Measurements from ENCODE around the gene KLF13. TPM values are rescaled to one million over a fixed set of nuclear protein-coding genes. Genes with fewer than 3 reads are reported as not detected.

Gene KLF13
- total RNA-seq, 1 donor from 2014 or later: 62.3 TPM

GRCh38 chr15:31373096-31373865 is 46.6 kb downstream of the KLF13 start:
- intact Hi-C loops (cut with micrococcal nuclease): no loop called here
- peak; percentile 15 for DNase-seq
- Histone ChIP-seq H3K27me3 (ENCODE audit: low read depth) (no peaks in the 10 kb centered on the region), H3K4me3 (peak overlapping the region; percentile 29), H3K27ac (replicated peaks) (peak overlapping the region; percentile 100), H3K4me1 (peaks cover 100% of the 10 kb centered on the region), H3K36me3 (peaks cover 31% of the 10 kb centered on the region), H3K9me3 (replicated peaks) (no peaks in the 10 kb centered on the region)
- TF ChIP-seq CTCF (IDR thresholded peaks at IDR 0.05; ENCODE audit: borderline replicate concordance): no peak

GRCh38 chr15:31373970-31374369 is 47.3 kb downstream of the KLF13 start:
- peak overlapping the region; percentile 100 for H3K27ac ChIP-seq (replicated peaks)
- TF ChIP-seq CTCF (IDR thresholded peaks at IDR 0.05; ENCODE audit: borderline replicate concordance): no peak
- intact Hi-C loops (cut with micrococcal nuclease): no loop called here
- no peaks in the 10 kb centered on the region for H3K9me3 ChIP-seq (replicated peaks)
- H3K4me1 ChIP-seq: peaks cover 100% of the 10 kb centered on the region
- no peak overlapping the region for H3K4me3 ChIP-seq
- no peaks in the 10 kb centered on the region for H3K27me3 ChIP-seq (ENCODE audit: low read depth)
- DNase-seq: peak; percentile 13
- H3K36me3 ChIP-seq: peaks cover 38% of the 10 kb centered on the region

GRCh38 chr15:31374489-31374888 is 47.9 kb downstream of the KLF13 start:
- TF ChIP-seq CTCF (IDR thresholded peaks at IDR 0.05; ENCODE audit: borderline replicate concordance): no peak
- no peaks in the 10 kb centered on the region for H3K9me3 ChIP-seq (replicated peaks)
- peak; percentile 15 for DNase-seq
- peak overlapping the region; percentile 9 for H3K4me3 ChIP-seq
- peaks cover 43% of the 10 kb centered on the region for H3K36me3 ChIP-seq
- peak overlapping the region; percentile 100 for H3K27ac ChIP-seq (replicated peaks)
- no peaks in the 10 kb centered on the region for H3K27me3 ChIP-seq (ENCODE audit: low read depth)
- intact Hi-C loops (cut with micrococcal nuclease): no loop called here
- peaks cover 100% of the 10 kb centered on the region for H3K4me1 ChIP-seq

GRCh38 chr15:31374986-31375385 is 48.4 kb downstream of the KLF13 start:
- Histone ChIP-seq H3K27ac (replicated peaks) (peak overlapping the region; percentile 100), H3K27me3 (ENCODE audit: low read depth) (no peaks in the 10 kb centered on the region), H3K4me3 (peak overlapping the region; percentile 9), H3K9me3 (replicated peaks) (no peaks in the 10 kb centered on the region), H3K4me1 (peaks cover 100% of the 10 kb centered on the region), H3K36me3 (peaks cover 48% of the 10 kb centered on the region)
- DNase-seq: peak; percentile 11
- intact Hi-C loops (cut with micrococcal nuclease): no loop called here
- TF ChIP-seq CTCF (IDR thresholded peaks at IDR 0.05; ENCODE audit: borderline replicate concordance): no peak

GRCh38 chr15:31375772-31376171 is 49.1 kb downstream of the KLF13 start:
- intact Hi-C loops (cut with micrococcal nuclease): no loop called here
- Histone ChIP-seq H3K36me3 (peaks cover 56% of the 10 kb centered on the region), H3K27me3 (ENCODE audit: low read depth) (no peaks in the 10 kb centered on the region), H3K4me3 (no peak overlapping the region), H3K27ac (replicated peaks) (peak overlapping the region; percentile 100), H3K4me1 (peaks cover 98% of the 10 kb centered on the region), H3K9me3 (replicated peaks) (no peaks in the 10 kb centered on the region)
- DNase-seq: no peak
- no peak for TF ChIP-seq CTCF (IDR thresholded peaks at IDR 0.05; ENCODE audit: borderline replicate concordance)
